Measurements from ENCODE around the gene CREB3L1.

Gene CREB3L1, protein sequence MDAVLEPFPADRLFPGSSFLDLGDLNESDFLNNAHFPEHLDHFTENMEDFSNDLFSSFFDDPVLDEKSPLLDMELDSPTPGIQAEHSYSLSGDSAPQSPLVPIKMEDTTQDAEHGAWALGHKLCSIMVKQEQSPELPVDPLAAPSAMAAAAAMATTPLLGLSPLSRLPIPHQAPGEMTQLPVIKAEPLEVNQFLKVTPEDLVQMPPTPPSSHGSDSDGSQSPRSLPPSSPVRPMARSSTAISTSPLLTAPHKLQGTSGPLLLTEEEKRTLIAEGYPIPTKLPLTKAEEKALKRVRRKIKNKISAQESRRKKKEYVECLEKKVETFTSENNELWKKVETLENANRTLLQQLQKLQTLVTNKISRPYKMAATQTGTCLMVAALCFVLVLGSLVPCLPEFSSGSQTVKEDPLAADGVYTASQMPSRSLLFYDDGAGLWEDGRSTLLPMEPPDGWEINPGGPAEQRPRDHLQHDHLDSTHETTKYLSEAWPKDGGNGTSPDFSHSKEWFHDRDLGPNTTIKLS

DNA sequence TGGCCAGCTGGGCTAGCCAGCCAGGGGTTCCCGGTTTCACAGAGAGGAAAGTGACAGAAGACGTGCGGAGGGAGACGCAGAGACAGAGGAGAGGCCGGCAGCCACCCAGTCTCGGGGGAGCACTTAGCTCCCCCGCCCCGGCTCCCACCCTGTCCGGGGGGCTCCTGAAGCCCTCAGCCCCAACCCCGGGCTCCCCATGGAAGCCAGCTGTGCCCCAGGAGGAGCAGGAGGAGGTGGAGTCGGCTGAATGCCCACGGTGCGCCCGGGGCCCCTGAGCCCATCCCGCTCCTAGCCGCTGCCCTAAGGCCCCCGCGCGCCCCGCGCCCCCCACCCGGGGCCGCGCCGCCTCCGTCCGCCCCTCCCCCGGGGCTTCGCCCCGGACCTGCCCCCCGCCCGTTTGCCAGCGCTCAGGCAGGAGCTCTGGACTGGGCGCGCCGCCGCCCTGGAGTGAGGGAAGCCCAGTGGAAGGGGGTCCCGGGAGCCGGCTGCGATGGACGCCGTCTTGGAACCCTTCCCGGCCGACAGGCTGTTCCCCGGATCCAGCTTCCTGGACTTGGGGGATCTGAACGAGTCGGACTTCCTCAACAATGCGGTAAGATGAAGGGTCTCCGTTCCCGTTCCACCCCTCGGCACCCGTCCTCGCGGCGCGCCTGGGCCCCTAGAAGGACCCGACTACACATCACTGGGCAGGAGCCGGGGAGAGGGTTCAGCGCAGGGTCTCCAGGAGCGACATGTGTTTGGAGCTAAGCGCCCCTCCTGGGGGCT is at the start of gene CREB3L1:
TSS of gene CREB3L1 (plus strand) at position 41 of the 765 bp plus-strand sequence. CDS start at position 491, 450 bp downstream.
- DNase-seq: no peak

DNA sequence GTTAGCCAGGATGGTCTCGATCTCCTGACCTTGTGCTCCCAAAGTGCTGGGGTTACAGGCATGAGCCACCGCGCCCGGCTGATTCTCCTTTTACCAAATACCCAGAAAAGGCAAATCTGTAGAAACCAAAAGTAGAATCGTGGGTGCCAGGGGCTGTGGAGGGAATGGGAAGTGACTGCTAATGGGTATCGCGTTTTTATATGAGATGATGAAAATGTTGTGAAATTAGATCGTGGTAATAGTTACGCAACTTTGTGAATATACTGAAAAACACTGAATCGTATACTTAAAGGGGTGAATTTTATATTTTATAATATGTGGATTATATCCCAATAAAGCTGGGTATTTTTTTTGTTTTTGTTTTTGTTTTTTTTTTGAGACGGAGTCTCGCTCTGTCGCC is 48.2 kb upstream of the CREB3L1 start:
- DNase-seq: no peak

DNA sequence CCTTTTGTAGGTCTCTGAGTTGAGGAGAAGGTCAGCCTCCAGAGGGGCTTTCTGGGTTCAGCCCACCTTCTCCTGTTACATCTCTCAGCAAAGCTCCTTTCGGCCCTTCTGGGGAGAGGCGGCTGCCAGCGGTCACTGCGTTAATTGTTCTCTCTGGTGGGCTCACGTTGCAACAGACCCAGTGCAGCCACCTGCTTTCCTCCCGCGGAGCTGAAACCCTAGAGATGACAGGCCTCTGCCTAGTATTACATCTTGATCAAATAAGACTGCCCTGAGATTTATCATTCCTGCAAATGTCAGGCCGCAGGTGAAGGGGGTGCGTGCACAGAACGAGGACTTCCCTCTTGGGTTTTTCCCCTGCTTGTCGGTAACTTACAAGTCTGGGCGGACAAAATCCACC is 43.2 kb upstream of the CREB3L1 start:
- no peak for DNase-seq

DNA sequence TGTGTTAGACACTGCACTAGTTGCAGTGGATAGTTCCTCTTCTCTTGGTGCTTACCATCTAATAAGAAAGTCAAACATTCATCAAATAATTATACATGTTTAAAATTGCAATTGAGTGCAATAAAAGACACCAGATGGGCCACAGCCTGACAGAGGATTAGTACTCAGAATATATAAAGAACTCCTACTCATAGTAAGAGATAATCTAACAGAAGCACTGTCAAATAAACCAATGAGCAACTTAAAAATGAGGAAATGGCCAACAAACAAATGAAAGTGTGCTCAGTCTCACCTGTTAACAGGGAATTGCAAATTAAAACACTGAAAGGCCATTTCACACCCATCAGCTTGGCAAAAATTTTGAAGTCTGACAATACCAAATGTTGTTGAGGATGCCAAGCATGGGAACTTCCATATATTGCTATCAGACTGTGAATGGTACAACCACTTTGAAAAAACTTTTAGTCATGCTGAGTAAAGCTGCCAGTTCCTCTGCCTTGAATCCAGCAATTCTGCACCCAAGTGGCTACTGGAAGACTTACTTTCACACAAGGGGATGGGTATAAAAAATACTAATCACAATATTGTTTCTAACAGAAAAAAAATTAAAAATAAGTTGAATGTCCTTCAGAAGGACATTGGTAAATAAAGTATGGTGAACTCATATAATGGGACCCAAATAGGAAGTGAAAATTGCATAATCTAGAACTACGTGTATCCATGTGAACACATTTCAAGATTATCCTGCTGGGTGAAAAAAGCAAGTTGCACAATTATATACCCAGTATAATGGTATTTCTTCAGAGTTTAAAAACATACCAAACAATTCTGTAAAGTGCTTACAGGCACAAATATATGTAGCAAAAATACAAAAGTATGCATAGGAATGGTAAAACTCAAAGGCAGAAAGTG is 41.4 kb upstream of the CREB3L1 start:
- DNase-seq: no peak

DNA sequence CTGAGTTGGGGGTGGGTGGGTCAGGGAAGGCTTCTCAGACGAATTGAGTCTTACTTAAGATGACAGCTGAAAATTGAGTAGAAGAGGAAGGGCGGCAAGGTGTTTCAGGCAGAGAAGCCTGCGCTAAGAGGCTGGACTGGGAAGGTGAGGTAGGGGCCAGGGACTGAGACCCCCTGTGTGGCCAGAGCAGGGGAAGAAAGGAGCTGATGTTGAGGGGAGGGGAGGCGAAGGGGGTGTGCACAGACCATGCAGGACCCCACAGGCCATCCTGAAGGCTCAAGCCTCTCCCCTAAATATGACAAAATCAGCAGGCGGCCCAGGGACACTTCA is 40.6 kb upstream of the CREB3L1 start:
- DNase-seq: no peak

DNA sequence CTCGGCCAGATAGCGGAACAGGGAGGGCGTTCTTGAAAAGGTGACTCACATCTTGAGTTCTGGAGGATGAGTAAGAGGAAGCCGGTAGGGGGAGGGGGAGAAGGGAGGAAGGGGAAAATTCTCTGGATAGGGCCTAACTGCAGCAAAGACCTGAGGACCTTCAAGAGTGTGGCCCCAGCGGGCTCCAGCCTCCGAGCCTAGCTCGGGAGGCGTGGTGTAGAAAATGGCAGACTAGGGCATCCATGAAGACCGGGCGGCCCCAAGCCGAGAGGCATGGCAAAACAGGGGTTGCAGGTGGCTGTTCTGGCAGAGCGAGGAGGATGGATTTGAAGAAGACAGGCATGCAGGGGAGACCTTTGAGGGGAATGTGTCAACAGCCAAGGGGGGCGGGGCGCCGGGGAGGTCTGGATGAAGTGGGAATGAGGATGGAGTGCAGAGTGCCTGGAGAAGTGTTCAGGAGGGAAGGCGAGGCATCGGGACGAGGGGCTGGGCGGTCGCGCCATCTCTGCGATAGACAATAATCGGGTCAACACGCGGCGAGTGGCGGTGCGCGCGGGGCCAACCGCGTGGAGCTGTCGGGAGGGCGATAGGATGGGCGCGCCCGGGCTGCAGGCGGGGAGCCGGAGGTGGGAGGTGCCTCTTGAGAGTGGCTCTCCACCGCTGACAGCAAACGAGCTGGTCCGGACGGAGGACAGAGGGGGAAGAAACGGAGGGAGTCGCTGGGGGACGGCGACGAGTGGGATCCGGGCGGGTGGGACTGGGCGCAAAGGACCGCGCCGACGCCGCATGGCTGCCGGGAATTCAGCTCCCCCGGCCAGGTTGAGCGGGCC is 40.0 kb upstream of the CREB3L1 start:
- DNase-seq: no peak

DNA sequence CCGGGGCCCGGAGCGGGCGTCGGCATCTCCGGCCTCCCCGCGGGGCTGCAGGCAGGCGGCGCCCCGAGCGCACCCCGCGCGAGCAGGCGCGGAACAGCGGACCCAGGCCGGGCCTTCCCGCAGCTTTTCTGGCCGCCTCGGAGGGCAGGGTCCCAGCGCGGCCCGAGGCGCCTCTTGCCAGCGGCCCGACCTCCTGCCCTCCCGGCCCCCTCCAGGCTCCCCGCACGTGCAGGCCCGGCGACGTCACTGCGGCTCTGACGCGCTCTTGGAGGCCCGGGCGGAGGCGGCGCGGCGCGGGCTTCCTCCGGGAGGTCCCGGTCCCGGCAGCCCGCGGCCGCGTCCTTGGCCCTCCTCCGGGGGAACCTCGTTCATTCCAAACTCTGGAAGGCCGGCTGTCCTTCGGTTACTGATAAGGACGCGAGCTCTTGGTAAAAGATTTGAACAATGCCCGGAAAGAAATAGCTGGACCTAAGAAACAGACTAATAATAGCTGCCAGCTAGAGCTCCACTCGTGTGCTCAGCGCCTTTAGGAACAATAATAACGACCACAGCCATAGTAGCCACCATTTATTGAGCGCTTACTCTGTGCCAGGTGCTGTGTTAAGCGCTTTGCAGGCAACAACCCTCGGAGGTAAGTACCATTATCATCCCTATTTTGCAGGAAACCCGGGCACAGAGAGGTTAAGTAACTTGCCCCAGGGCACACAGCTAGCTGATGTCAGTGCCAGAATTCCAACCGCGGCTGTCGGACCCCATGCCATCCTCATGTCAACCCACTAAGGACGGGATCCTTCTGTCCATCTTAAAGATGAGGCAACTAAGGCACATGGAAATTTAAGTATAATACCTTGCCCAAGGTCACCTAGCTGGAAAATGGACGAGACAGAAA is 39.1 kb upstream of the CREB3L1 start:
- no peak for DNase-seq

DNA sequence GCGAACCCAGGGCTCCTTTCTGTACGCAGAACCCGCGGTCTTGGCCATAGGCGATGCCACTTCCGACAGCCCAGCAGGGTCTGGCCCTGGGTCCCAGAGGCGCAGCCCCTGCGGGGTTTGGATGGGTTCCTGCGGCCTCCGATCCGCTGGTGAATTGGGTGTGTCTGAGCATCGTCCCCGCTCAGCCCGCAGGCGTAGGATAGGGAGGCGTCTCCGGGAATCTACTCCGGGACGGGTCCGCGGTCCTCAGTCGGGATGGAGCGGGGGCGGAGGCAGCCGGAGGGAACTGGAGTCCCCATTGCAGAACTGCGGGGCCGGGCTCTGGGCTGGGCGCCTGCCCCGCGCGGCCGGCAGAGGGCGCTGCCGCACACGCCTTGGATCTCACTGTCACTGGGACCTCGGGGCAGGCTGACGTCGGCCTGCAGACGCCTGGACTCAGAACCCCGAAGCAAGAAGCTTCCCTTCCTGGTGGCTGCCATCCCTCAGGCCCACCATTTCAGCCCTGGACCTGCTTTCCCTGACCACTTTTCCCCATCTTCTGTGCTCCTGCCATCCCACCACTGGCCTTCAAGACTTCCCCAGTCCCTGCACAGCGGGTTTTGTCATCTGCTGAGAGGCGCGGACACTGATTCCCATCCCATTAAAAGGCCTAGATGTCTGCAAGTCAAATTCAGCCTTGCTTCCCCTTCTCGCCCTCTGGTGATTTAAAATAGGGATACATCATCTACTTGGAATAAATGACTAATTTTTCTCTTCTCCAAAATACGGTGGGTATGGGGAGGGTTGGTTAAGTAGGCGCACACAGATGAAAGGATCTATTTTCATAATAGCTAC is 38.3 kb upstream of the CREB3L1 start:
- no peak for DNase-seq

DNA sequence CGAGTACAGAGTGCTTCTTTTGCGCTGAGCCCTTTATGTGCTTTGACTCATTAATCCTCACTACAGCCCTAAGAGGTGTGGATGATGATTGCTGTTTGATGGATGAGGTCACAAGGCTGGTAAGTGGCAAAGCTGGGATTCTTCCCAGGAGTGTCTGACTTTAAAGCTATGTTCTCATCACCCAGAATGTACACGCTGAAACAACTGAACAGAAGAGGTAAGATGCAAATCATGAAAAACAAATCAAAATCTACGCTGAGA is 37.7 kb upstream of the CREB3L1 start:
- no peak for DNase-seq

DNA sequence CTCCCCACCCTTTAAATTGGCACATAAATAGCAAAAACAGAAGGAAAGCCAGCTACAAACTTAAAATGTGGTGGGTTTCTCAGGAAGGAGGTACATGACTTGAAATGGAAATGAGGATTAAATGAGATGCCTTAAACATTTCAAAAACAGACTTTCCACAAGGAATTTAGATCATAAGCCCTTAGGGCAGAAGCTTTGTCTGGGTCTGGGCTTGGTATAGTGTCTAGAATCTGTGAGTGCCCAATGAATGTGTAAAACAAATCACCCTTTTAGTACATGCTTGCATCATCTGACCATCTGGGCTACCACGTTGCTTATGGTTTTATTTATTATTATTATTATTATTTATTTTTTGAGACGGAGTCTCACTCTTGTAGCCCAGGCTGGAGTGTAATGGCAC is 37.1 kb upstream of the CREB3L1 start:
- no peak for DNase-seq

DNA sequence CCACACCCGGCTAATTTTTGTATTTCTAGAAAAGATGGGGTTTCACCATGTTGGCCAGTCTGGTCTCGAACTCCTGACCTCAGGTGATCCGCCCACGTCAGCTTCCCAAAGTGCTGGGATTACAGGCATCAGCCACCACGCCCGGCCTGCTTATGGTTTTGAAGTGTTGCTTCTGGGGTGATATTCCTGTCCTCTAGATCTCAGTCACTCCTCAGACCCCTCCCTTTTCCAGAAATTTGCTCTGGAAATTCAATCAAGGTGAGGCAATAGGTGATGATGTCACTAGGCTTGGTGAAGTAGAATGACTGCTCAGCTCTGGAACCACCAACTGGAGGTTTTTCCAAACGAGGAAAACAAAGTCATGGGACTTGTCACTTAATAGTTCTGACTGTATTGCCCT is 36.6 kb upstream of the CREB3L1 start:
- DNase-seq: no peak

DNA sequence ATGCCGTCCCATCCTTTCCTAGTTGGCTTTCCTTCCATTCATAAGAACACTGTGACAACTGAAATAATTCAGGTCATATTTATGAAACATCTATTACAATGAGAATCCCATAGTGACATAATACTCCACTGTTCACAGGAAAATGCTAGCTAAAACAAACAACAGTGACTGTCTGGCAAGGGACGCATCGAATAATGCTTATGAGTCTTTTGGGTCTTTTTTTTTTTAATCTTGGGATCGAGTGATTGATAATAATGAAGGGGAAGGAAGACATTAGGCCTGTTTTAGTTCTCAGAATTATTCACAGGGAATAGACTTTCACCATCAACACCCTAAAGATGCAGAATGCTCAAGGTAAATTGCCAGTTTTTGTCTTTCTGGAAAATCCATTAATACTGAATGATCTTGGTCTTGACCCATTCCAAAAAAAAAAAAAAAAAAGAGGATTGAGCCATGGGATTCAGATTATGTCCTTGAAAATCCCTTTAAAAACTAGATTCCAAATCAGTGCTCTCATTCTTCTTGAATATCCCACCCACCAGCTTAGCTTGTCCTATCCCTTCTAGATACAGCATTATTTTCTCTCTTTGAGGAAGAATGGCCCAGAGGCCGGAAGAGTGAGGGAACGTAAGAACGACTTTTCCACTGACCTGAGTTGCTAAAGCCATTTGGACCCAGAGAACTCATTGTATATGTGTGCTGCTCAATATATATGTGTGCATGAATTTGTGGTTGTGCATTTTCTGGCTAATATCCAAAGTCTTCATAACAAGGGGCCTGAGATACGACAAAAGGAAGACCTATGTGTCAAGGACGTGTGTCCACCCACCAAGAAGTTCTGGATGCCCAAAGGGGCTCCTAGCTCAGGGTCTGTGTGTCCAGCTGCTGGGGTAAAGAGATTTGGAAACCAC is 35.2 kb upstream of the CREB3L1 start:
- no peak for DNase-seq

DNA sequence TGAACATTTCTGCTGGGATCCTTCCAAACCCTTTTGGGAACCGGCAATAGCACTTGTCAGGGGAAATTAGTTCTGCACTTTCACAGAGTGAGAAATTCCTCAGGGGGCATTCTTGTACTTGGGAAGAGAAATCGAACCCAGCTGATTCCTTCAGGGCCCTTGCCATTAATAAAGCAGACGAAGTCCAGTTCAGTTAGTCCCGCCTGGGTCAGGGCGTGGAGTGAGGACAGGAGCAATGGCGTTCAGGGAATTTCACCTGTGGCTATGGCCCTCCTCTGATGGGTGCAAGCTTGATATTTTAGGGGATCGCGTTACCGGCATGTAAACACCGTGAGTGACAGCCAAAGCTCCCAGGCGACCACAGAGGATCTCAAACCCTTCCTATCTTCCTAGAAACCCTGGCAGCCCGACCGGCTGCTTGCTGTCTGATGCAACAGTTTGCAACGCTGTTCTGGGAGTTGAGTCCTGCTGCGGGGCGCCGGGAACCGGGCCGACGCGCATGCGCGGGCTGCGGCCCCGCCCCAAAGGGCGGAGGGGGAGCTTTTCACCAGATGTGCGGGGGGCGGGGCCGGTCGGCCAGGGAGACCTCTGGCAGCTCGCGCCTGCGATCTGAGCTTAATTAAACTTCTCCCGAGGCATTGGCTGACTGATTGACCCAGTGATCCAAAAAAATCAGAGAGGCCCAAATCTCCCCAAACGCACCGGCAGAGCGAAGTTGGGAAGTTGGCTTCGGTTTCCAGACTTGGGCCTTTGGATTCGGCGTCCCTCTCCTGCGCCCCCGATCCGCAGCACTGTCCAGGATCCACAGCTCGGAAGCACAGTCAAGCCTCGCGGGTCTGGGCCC is 34.3 kb upstream of the CREB3L1 start:
- peak; percentile 70 for DNase-seq

DNA sequence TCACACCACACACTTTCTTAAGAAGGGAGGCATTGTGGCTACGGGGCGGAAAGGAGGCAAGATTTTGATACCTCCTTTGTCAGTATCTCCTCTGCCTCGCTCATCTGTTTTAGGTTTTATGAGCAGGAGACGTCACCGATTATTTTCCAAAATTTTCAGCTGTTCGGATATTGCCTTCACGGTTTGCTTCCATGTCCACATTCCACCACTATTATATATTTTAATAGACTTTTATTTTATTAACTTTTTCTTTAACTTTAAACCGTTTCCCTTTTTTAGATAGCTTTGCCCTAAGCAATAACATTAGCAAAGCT is 33.7 kb upstream of the CREB3L1 start:
- DNase-seq: no peak

DNA sequence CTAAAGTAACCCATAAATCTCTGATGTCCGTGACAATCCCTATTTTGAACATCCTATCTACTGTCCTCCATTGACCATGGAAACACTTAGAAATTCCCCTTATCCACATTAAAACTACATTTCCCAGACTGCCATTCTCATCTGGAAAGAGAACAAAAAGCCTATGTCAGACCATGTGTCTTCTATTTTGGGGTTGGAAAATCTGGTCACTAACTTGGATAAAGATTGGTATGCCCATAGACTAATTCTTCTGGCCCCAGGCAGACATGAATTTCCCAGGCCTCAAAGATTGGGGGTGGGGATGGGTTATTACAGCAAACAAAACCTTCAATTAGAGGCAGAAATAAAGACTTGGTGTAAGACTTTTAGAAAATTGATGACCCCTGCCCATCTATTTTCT is 30.9 kb upstream of the CREB3L1 start:
- DNase-seq: no peak

DNA sequence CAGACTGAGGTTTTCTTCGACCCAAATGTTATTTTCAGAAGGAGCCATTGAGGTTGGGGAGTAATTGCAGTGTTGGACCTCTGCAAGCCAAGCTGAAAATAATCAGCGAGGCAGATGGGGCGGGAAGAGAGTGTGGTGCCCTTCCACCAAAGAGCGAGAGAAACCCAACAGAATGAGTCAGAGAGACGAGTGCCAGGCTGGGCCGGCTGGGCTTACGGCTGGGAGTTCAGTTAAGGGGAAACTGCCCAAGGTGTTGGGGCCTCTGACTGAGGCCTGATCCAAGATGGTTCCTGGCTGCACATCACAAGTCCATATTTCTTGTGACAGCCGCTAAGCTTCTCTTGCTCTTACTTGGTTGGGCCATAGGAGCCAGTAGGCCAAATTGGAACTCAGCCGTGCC is 30.4 kb upstream of the CREB3L1 start:
- DNase-seq: no peak

DNA sequence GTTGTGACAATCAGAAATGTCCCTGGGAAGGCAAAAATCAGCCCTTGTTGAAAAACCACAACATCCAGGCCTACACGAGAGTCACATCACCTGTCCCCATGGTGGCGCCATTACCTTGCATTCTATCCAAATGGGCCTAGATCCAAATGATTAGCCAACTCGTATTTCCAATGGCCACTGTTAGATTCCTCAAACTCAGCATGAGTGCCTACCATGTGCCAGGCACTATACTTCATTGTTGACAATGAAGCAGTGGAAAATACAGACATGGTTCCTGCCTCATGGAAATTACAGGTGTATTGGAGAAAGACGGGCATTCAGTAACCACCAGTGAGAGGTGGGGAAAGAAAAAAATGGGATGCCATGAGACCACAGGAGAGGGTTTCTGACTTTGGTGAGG is 29.8 kb upstream of the CREB3L1 start:
- no peak for DNase-seq

DNA sequence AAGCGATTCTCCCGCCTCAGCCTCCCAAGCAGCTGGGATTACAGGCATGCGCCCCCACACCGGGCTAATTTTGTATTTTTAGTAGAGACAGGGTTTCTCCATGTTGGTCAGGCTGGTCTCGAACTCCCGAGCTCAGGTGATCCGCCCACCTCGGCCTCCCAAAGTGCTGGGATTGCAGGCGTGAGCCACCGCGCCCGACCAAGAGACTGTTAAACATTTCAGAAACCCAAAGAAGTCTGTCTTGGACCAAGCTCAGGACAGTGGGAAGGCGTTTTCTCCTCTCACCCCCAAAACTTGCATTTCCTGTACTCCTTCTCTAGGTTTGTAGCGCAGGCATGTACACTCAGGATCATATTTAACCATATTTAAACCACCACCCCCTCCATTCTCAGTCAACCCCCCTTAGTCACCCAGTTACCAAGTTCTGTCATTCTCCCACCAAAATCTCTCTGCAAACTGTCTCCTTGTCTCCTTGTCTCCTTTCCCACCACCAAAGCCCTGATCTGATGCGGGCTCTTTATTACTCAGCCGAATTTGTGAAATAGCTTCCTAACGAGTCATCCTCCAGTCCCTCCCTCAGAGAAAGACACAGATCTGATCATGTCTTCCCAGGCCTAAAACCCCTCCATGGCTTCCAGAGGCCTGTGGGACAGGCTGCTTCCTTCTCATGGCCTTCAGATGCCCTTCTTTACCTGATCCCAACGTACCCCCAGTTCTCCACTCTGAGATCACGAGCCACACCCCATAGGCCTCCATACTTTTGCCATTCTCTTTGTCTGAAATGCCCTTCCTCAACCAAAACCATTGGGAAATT is 29.0 kb upstream of the CREB3L1 start:
- no peak for DNase-seq
